ENCODE data around the gene RCN2. TPM values are rescaled to one million over a fixed set of nuclear protein-coding genes. Genes with fewer than 3 reads are reported as not detected.
A peak's percentile ranks its signal among the peaks of the same experiment; 100 is the strongest.
"Not testable (repeated sequence)": the region's sequence is repeated elsewhere in the genome, so short reads cannot be mapped to it uniquely, and the experiment has no call there.

Gene RCN2
- total RNA-seq, 4 donors from 2014 or later, result 12.7 to 34.3 (median 18.5) TPM

DNA sequence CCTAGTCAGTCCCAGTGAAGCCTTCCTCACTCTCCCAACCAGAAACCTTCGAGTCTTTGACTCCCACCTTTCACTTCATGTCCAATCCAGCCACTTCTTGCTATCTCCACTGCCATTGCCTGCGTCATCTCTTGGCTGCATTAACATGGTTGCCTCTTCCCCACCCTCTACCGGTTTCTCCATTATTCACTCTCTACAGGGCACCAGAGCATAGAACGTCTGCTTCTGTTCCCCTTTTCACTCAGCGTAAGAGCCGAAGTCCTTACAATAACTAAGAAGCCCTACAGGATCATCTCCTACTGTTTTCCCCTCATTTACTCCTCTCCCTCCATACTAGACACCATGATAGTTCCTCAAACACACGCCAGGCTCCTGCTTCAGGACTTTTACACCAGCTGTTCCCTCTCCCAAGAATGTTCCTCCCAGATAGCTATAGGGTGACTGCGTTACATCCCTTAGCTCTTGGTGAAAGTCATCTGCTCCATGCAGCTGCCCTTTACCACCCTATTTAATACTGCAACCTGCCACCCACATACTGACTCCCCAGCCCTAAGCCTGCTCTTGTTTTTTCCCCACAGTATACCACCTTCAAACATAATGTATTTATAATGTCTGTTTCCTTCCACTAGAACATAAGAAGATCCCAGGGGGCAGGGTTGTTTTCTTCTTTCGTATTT is 30.9 kb downstream of the RCN2 start:
- in situ Hi-C loops (cut with MboI; ENCODE audit: low pct_ligation_motif_present in 1 of 4, low pct_unique_long_range_greater_than_20kb in 1 of 4, low sequenced_read_pairs in 3 of 4), result no loop called here
- no peak for DNase-seq
- no peak overlapping the region for H3K4me3 ChIP-seq
- no peaks in the 10 kb centered on the region for H3K4me1 ChIP-seq
- TF ChIP-seq, protein P1, sequence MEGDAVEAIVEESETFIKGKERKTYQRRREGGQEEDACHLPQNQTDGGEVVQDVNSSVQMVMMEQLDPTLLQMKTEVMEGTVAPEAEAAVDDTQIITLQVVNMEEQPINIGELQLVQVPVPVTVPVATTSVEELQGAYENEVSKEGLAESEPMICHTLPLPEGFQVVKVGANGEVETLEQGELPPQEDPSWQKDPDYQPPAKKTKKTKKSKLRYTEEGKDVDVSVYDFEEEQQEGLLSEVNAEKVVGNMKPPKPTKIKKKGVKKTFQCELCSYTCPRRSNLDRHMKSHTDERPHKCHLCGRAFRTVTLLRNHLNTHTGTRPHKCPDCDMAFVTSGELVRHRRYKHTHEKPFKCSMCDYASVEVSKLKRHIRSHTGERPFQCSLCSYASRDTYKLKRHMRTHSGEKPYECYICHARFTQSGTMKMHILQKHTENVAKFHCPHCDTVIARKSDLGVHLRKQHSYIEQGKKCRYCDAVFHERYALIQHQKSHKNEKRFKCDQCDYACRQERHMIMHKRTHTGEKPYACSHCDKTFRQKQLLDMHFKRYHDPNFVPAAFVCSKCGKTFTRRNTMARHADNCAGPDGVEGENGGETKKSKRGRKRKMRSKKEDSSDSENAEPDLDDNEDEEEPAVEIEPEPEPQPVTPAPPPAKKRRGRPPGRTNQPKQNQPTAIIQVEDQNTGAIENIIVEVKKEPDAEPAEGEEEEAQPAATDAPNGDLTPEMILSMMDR (IDR thresholded peaks at IDR 0.05), result no peak
- TF ChIP-seq POLR2A (IDR thresholded peaks at IDR 0.05) (no peak), EP300 (IDR thresholded peaks at IDR 0.05; ENCODE audit: low read depth) (no peak), POLR2AphosphoS5 (IDR thresholded peaks at IDR 0.05) (no peak)
- H3K36me3 ChIP-seq, result no peaks in the 10 kb centered on the region
- H3K27me3 ChIP-seq, result no peaks in the 10 kb centered on the region
- 88 to 94% methylated on average over 9 of the region's 9 CpGs for WGBS, 2 donors (ENCODE audit: low coverage in 1 of 2)
- no peaks in the 10 kb centered on the region for H3K9me3 ChIP-seq
- H3K27ac ChIP-seq, result no peak overlapping the region
- intact Hi-C loops (cut with DNase I; ENCODE audit: low total_unique reads), result no loop called here

DNA sequence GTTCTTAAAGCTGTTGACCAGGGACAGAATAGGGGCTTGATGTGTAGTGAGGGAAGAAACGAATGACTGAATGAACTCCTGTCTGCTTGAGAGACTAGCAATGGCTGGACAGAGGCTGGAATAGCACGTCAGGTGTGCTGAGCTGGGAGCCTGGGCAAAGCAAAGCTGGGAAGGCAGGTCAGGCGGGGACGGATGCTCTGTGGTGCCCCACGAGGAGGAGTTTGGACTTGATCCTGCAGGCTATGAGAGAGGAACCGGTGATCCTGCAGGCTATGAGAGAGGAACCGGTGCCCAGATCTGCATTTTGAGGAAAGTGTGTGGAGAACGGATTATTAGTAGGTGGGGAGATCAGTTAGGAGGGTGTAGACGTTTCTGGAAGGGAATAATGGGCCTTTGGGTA is 32.0 kb downstream of the RCN2 start:
- 60 to 73% methylated on average over 9 of the region's 9 CpGs for WGBS, 2 donors (ENCODE audit: low coverage in 1 of 2)
- Histone ChIP-seq H3K9me3 (no peaks in the 10 kb centered on the region), H3K4me1 (no peaks in the 10 kb centered on the region), H3K27ac (peak overlapping the region in 1 of 4 donors; percentile 4), H3K4me3 (no peak overlapping the region), H3K36me3 (no peaks in the 10 kb centered on the region), H3K27me3 (no peaks in the 10 kb centered on the region)
- intact Hi-C loops (cut with DNase I; ENCODE audit: low total_unique reads) (no loop called here), in situ Hi-C loops (cut with MboI; ENCODE audit: low pct_ligation_motif_present in 1 of 4, low pct_unique_long_range_greater_than_20kb in 1 of 4, low sequenced_read_pairs in 3 of 4) (no loop called here)
- DNase-seq, result no peak
- TF ChIP-seq POLR2AphosphoS5 (IDR thresholded peaks at IDR 0.05) (no peak), EP300 (IDR thresholded peaks at IDR 0.05; ENCODE audit: low read depth) (no peak), POLR2A (IDR thresholded peaks at IDR 0.05) (no peak)
- TF ChIP-seq, protein P1 (IDR thresholded peaks at IDR 0.05), result no peak

DNA sequence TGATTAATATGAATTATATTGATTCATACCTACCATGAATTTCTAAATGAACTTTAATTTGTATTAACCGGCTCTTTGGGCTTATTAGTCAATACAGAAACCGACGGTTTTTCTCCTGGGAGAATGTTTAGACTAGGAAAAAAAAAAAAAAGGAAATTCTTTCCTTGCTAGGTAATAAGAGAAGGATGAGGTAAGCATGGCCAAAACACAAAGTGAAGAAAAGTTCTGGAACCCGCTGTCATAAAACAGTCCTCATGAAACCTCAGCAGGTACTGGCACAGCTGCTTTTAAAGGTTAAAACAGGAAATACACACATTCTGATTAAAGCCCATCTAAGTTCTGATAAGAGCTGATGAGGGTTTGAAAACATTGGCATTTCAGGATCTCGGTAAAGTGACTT is 32.6 kb downstream of the RCN2 start:
- DNase-seq, result no peak
- 39 to 45% methylated on average over 3 to 5 of the region's 5 CpGs for WGBS, 2 donors (ENCODE audit: low coverage in 1 of 2)
- intact Hi-C loops (cut with DNase I; ENCODE audit: low total_unique reads), result no loop called here
- no peak overlapping the region for H3K27ac ChIP-seq
- TF ChIP-seq POLR2AphosphoS5 (IDR thresholded peaks at IDR 0.05) (no peak), EP300 (IDR thresholded peaks at IDR 0.05; ENCODE audit: low read depth) (no peak)
- H3K36me3 ChIP-seq, result no peaks in the 10 kb centered on the region
- H3K4me1 ChIP-seq, result no peaks in the 10 kb centered on the region
- no peaks in the 10 kb centered on the region for H3K27me3 ChIP-seq
- H3K4me3 ChIP-seq, result no peak overlapping the region
- in situ Hi-C loops (cut with MboI; ENCODE audit: low pct_ligation_motif_present in 1 of 4, low pct_unique_long_range_greater_than_20kb in 1 of 4, low sequenced_read_pairs in 3 of 4), result no loop called here
- no peaks in the 10 kb centered on the region for H3K9me3 ChIP-seq

DNA sequence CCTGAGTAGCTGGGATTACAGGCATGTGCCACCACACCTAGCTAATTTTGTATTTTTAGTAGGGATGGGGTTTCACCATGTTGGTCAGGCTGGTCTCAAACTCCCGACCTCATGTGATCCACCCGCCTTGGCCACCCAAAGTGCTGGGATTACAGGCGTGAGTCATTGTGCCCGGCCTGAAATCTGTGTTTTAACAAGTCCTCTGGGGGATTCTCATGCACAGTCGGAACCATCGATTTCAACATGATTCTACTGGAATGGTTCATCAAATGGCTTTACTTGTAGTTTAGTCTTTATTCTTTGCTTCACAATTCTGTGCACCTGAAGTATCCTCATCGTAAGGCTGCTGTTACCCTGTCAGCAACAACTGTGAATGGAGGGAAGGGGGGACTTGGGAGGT is 34.5 kb downstream of the RCN2 start:
- H3K27me3 ChIP-seq; H3K4me3 ChIP-seq; H3K4me1 ChIP-seq; H3K9me3 ChIP-seq; DNase-seq; intact Hi-C loops (cut with DNase I; ENCODE audit: low total_unique reads); H3K36me3 ChIP-seq; in situ Hi-C loops (cut with MboI; ENCODE audit: low pct_ligation_motif_present in 1 of 4, low pct_unique_long_range_greater_than_20kb in 1 of 4, low sequenced_read_pairs in 3 of 4); H3K27ac ChIP-seq: not testable (repeated sequence)
- WGBS, 2 donors (ENCODE audit: low coverage in 1 of 2), result 85% methylated on average over 7 of the region's 7 CpGs; no CpG with 5 or more reads in 1 of the 2 donors

DNA sequence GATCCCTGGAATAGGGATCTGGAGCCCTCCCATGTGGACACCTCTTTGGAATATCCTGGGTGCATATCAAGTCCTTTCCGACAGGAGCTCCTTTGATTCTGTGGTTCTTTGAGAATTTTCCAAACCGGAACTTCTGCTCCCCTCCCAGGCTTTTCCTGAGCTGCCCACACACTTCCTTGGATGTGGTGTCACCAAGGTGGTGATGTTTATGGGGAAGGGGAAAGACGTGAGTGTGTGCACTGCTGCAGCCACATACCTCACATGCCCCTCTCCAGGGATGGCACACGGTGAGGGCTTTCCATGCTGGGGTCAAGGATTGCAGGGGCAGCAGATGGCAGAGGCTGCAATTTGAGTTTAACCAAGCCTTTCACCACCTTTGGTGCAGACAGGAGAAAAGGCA is 35.5 kb downstream of the RCN2 start:
- H3K4me3 ChIP-seq, result no peak overlapping the region
- intact Hi-C loops (cut with DNase I; ENCODE audit: low total_unique reads), result no loop called here
- 55% methylated on average over 4 of the region's 4 CpGs; no CpG with 5 or more reads in 1 of the 2 donors for WGBS, 2 donors (ENCODE audit: low coverage in 1 of 2)
- peak overlapping the region in 1 of 4 donors; percentile 8 for H3K27ac ChIP-seq
- H3K36me3 ChIP-seq, result no peaks in the 10 kb centered on the region
- no peaks in the 10 kb centered on the region for H3K9me3 ChIP-seq
- no peaks in the 10 kb centered on the region for H3K4me1 ChIP-seq
- in situ Hi-C loops (cut with MboI; ENCODE audit: low pct_ligation_motif_present in 1 of 4, low pct_unique_long_range_greater_than_20kb in 1 of 4, low sequenced_read_pairs in 3 of 4), result no loop called here
- DNase-seq, result no peak
- TF ChIP-seq POLR2AphosphoS5 (IDR thresholded peaks at IDR 0.05) (no peak), POLR2A (IDR thresholded peaks at IDR 0.05) (no peak), EP300 (IDR thresholded peaks at IDR 0.05; ENCODE audit: low read depth) (no peak)
- TF ChIP-seq, protein P1 (IDR thresholded peaks at IDR 0.05), result no peak
- no peaks in the 10 kb centered on the region for H3K27me3 ChIP-seq

Measured in transverse colon (tissue), 4 donors.